GM19397 (cell line): ENCODE results near the gene SPOUT1.

Experiments
- ATAC-seq: cut with Tn5 transposase; IDR thresholded peaks from one replicate; pipeline ENCODE4 v1.9.1; 2021; ENCODE audit warnings: mild to moderate bottlenecking, moderate library complexity; ENCODE audit not compliant: unreplicated experiment

SPOUT1 gene

GRCh38 chr9:128838338-128838737 is 8.7 kb upstream of the SPOUT1 start:
- no peak for ATAC-seq

DNA sequence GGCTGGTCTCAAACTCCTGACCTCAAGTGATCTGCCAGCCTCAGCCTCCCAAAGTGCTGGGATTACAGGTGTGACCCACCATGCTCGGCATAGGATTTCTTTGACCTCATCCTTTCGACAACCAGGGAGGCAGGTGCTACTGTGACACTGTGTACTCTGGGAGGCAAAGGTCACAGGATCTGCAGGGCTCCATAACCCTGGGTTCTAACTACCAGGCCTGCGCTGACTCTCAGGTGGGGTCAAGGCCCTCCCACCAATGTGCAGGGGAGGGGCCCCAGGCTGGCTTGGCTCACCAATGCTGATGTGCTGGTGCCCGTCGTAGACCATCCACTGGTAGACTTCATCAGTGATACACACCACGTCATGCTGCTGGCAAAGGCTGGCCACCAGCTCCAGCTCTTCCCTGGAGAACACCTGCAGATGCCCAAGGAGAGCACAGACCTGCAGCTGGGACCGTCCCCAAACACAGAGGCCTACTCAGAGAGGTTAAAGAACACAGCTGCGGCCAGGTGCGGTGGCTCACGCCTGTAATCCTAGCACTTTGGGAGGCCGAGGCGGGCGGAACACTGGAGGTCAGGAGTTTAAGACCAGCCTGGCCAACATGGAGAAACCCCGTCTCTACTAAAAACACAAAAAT is 7.0 kb upstream of the SPOUT1 start:
- ATAC-seq, result no peak

- no peak for ATAC-seq
Observed at GRCh38 chr9:128835246-128836210, 5.9 kb upstream of the SPOUT1 start.

DNA sequence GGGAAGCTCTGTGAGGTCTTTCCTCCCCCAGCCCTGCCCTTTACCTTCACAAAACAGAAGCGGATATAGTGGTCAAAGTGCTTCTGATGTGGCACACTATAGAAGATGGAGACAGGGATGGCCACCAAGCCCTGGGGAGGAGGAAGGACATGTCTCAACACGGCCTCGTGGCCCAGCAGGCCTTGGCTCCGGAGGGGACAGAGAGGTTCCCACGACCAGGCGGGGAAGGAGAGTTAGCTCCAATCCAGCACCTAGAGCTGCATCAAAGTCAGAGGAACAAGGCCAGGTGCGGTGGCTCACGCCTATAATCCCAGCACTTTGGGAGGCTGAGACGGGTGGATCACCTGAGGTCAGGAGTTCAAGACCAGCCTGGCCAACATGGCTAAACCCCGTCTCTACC is 4.1 kb upstream of the SPOUT1 start:
- no peak for ATAC-seq

GRCh38 chr9:128828719-128829452 is 708 bp downstream of the SPOUT1 start:
- peak; percentile 4 for ATAC-seq

DNA sequence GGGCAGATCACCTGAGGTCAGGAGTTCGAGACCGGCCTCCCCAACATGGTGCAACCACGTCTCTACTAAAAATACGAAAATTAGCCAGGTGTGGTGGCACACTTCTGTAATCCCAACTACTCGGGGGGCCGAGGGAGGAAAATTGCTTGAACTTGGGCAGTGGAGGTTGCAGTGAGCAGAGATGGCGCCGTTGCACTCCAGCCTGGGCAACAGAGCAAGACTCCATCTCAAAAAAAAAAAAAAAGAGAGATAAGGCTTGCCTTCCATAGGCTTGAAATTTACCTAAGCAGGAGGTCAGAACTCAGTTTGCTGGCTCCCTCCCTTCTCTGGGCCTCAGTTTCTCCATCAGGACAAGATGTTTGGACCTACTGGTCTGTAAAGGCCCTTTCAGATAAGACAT is 1.3 kb downstream of the SPOUT1 start:
- ATAC-seq, result no peak

GRCh38 chr9:128825923-128826700 is 3.5 kb downstream of the SPOUT1 start:
- ATAC-seq, result no peak

- ATAC-seq, result no peak
Observed at GRCh38 chr9:128824911-128825310, 4.7 kb downstream of the SPOUT1 start.

- no peak for ATAC-seq
Observed at GRCh38 chr9:128823903-128824406, 5.6 kb downstream of the SPOUT1 start.

GRCh38 chr9:128823362-128823902 is 6.2 kb downstream of the SPOUT1 start:
- no peak for ATAC-seq

DNA sequence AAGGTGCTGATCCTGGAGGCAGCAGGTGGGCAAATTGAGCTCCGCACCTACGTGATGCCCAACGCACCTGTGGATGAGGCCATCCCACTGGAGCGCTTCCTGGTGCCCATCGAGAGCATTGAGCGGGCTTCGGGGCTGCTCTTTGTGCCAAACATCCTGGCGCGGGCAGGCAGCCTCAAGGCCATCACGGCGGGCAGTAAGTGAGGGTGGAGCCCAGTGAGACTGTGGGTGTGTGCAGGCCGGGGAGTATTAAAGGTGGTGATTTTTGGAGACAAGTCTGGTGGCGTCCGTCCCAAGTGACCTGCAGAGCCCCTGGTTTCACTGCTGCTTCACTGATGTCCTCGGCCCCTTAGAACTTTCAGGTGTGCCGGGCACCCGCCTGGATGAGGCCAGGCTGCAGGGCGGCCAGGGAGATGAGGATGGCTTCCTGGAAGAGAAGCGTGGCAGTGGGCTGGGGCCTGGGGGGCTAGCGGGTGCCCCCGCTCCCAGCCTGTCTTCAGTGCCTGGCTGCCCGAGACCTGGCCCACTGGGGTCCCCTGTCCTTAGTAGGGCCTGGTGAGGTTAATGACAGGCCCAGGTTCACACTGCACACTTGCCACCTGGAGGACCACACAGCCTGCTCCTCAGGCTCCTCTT is 7.1 kb downstream of the SPOUT1 start:
- no peak for ATAC-seq

DNA sequence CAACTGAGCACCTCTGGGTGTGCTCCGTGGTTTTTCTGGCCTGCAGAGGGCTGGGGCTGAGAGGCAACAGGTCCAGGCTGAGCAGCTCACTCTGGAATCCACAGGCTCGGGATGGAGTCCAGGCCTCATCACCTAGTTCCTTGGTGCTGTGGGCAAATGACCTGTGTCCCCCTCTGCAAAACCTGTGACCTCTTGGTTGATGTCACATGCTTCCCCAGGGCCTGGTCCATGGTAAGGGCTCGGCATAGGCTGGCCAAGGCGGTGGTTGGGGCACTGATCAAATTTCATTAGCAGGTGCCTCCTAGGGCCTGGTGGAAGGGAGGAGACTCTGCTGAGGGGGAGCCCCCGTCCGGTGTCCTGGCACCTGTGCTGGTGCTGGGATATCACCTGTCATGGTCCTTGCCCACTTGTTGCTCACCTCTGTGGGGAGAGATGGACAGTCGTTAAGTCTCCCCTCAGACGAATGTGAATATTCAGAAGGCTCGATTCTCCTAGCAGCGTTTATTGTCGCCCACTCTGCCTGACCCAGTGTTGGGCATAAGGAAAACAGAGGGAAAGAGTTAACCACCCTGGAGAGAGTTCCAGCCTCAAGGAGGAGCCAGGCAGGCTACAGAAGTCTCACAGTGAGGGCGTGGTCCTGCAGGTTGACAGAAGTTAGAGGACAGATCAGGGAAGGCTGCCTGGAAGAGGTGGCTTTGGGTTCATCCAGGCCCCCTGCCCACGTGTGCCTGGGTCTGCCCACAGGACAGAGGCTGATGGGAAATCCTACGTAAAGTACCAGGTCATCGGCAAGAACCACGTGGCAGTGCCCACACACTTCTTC is 7.8 kb downstream of the SPOUT1 start:
- no peak for ATAC-seq

DNA sequence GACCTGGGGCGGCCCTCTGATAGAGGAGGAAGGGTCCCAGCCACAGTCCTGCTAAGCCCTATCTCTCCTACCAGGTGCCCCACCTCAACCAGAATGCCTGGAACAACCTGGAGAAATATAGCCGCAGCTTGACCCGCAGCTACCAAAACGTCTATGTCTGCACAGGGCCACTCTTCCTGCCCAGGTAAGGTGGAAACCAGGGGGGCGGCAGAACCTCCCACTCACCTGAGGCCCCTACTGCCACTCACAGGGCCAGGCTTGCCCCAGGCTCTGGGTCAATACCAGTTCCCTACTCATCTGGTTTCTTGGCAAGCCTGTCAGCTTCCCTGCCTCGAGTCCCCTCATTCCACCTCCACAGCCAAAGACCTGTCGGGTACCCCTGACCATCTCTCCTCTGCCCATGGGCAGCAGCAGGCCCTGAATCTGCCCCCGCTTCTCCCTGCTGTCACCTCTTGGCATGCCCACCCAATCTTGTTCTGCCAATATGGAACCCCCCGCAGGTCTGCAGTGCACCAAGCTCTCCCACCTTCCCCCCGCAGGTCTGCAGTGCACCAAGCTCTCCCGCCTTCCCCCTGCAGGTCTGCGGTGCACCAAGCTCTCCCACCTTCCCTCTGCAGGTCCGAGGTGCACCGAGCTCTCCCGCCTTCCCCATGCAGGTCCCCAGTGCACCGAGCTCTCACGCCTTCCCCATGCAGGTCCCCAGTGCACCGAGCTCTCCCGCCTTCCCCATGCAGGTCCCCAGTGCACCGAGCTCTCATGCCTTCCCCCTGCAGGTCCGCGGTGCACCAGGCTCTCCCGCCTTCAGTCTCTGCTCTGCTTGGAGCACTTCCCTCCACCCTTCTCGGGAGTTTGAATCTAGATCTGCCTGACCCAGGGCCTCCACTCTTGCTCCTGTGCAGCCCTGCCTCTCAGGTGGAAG is 8.7 kb downstream of the SPOUT1 start:
- ATAC-seq, result no peak

- no peak for ATAC-seq
Observed at GRCh38 chr9:128819716-128820664, 9.6 kb downstream of the SPOUT1 start.

DNA sequence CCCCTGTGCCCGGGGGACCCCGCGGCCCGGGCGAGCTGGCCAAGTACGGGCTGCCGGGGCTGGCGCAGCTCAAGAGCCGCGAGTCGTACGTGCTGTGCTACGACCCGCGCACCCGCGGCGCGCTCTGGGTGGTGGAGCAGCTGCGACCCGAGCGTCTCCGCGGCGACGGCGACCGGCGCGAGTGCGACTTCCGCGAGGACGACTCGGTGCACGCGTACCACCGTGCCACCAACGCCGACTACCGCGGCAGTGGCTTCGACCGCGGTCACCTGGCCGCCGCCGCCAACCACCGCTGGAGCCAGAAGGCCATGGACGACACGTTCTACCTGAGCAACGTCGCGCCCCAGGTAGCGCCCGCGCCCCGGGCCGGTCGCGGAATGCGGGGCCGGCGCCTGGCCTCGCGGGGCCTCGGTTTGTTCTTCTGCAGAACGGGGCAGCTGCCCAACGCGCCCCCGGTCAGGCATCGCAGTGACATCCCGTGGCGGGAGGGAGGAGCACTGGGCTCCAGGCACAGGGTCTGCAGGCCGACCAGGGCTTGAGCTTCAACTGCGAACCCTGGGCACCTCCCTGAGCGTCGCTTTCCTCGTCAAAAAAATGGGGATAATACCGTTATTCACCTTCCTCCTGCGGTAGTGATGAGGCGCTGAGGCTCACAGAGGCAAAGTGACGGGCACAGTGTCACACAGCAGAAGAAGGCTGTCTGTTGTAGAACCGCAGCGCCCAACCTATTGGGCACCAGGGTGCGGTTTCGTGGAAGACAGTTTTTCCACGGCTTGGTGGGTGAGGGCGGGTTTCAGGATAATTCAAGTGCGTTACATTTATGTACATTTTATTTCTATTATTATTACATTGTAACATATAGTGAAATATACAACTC is 10.5 kb downstream of the SPOUT1 start:
- ATAC-seq, result peak; percentile 40
